ENCODE measurements around the gene AGAP1. TPM values are rescaled to one million over a fixed set of nuclear protein-coding genes. Genes with fewer than 3 reads are reported as not detected.

Gene AGAP1
- total RNA-seq, 2 experiments from 2014 or later = not detected

- POLR2A ChIA-PET = no interaction called here
Measured at GRCh38 chr2:236106761-236107160, 612.9 kb downstream of the AGAP1 start.

GRCh38 chr2:236107536-236107935, 613.7 kb downstream of the AGAP1 start:
- Histone ChIP-seq H3K4me3 (ENCODE audit: low read depth, low read length, poor library complexity, severe bottlenecking) (no peak overlapping the region), H3K9me3 (ENCODE audit: low read length) (no peaks in the 10 kb centered on the region), H3K79me2 (ENCODE audit: insufficient read depth, low read depth, low read length) (no peaks in the 10 kb centered on the region), H2AFZ (ENCODE audit: low read length) (no peak overlapping the region), H3K27ac (ENCODE audit: low read depth, low read length, poor library complexity, severe bottlenecking) (no peak overlapping the region), H3K9me2 (ENCODE audit: insufficient read depth, low read length) (no peaks in the 10 kb centered on the region), H3K36me3 (ENCODE audit: insufficient read depth, low read length) (no peaks in the 10 kb centered on the region), H3K4me1 (ENCODE audit: insufficient read depth, low read length, poor library complexity, severe bottlenecking) (no peaks in the 10 kb centered on the region), H3K4me2 (ENCODE audit: low read length) (no peak overlapping the region), H4K20me1 (ENCODE audit: insufficient read depth, low read length) (no peaks in the 10 kb centered on the region)
- POLR2A ChIA-PET = no interaction called here
- intact Hi-C loops (cut with micrococcal nuclease; ENCODE audit: unreplicated experiment) = no loop called here
- TF ChIP-seq CTCF (conservative IDR thresholded peaks at IDR 0.05; ENCODE audit: low read length) (no peak), EZH2phosphoT487 (IDR thresholded peaks at IDR 0.05; ENCODE audit: borderline replicate concordance, low read depth, low read length) (no peak)
- no TSS peak for BruUV-seq (replicated peaks)
- CTCF ChIA-PET (ENCODE audit: unreplicated experiment) = no interaction called here
- DNase-seq (ENCODE audit: low spot score) = no peak

More at GRCh38 chr2:236106761-236107160, 612.9 kb downstream of the AGAP1 start:
- no peak for TF ChIP-seq CTCF (conservative IDR thresholded peaks at IDR 0.05; ENCODE audit: low read length)
- no peak for TF ChIP-seq EZH2phosphoT487 (IDR thresholded peaks at IDR 0.05; ENCODE audit: borderline replicate concordance, low read depth, low read length)
- Histone ChIP-seq H2AFZ (ENCODE audit: low read length) (no peak overlapping the region), H3K4me1 (ENCODE audit: insufficient read depth, low read length, poor library complexity, severe bottlenecking) (no peaks in the 10 kb centered on the region), H3K4me3 (ENCODE audit: low read depth, low read length, poor library complexity, severe bottlenecking) (no peak overlapping the region), H3K79me2 (ENCODE audit: insufficient read depth, low read depth, low read length) (no peaks in the 10 kb centered on the region), H3K27ac (ENCODE audit: low read depth, low read length, poor library complexity, severe bottlenecking) (no peak overlapping the region), H3K9me3 (ENCODE audit: low read length) (no peaks in the 10 kb centered on the region), H4K20me1 (ENCODE audit: insufficient read depth, low read length) (no peaks in the 10 kb centered on the region), H3K4me2 (ENCODE audit: low read length) (no peak overlapping the region), H3K9me2 (ENCODE audit: insufficient read depth, low read length) (no peaks in the 10 kb centered on the region), H3K36me3 (ENCODE audit: insufficient read depth, low read length) (no peaks in the 10 kb centered on the region)
- CTCF ChIA-PET (ENCODE audit: unreplicated experiment) = no interaction called here
- no peak for DNase-seq (ENCODE audit: low spot score)
- BruUV-seq (replicated peaks) = no TSS peak
- intact Hi-C loops (cut with micrococcal nuclease; ENCODE audit: unreplicated experiment) = no loop called here

GRCh38 chr2:236107942-236108625, 614.2 kb downstream of the AGAP1 start:
- no peaks in the 10 kb centered on the region for H3K4me1 ChIP-seq (ENCODE audit: insufficient read depth, low read length, poor library complexity, severe bottlenecking)
- no peak overlapping the region for H3K4me3 ChIP-seq (ENCODE audit: low read depth, low read length, poor library complexity, severe bottlenecking)
- H3K36me3 ChIP-seq (ENCODE audit: insufficient read depth, low read length) = no peaks in the 10 kb centered on the region
- CTCF ChIA-PET (ENCODE audit: unreplicated experiment) = no interaction called here
- H3K27ac ChIP-seq (ENCODE audit: low read depth, low read length, poor library complexity, severe bottlenecking) = no peak overlapping the region
- no peaks in the 10 kb centered on the region for H3K9me2 ChIP-seq (ENCODE audit: insufficient read depth, low read length)
- no peaks in the 10 kb centered on the region for H4K20me1 ChIP-seq (ENCODE audit: insufficient read depth, low read length)
- H3K9me3 ChIP-seq (ENCODE audit: low read length) = no peaks in the 10 kb centered on the region
- no peak overlapping the region for H2AFZ ChIP-seq (ENCODE audit: low read length)
- no peaks in the 10 kb centered on the region for H3K79me2 ChIP-seq (ENCODE audit: insufficient read depth, low read depth, low read length)
- BruUV-seq (replicated peaks) = no TSS peak
- no peak overlapping the region for H3K4me2 ChIP-seq (ENCODE audit: low read length)
- POLR2A ChIA-PET = no interaction called here
- intact Hi-C loops (cut with micrococcal nuclease; ENCODE audit: unreplicated experiment) = no loop called here
- TF ChIP-seq CTCF (conservative IDR thresholded peaks at IDR 0.05; ENCODE audit: low read length) (no peak), EZH2phosphoT487 (IDR thresholded peaks at IDR 0.05; ENCODE audit: borderline replicate concordance, low read depth, low read length) (no peak)
- no peak for DNase-seq (ENCODE audit: low spot score)

Data from OCI-LY7 (cell line).